ENCODE results near the gene MIPOL1. TPM values are rescaled to one million over a fixed set of nuclear protein-coding genes. Genes with fewer than 3 reads are reported as not detected.

The MIPOL1 gene
- total and polyA plus RNA-seq, 2 of the 4 experiments (the other 2 are of a cell fraction), result 2.7 to 5.9 TPM

DNA sequence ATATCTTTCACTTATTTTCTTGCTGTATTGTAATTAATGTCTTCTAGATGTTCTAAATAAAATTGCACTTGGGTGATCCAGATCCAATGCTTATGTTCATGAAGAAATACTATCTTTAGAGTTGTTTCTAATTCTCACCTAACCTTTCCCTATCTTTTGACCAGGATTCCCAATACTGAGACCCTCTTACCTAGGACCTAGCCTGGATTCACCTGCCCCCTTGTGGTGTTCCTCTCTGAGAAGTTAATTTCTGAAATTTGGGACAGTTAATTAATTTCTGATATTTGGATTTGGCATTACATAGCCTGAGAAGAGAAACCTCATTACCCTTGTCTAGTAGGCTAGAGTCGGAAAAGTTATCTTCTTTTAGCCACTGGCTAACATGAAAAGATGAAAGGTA is 367.8 kb downstream of the MIPOL1 start:
- BruUV-seq (replicated peaks), result no TSS peak

More for the DNA sequence above, 367.8 kb downstream of the MIPOL1 start:
- H3K79me1 ChIP-seq (ENCODE audit: low read depth in 1 of 2, low read length in 2 of 2), result no peaks in the 10 kb centered on the region
- no peak overlapping the region for H2AFZ ChIP-seq (replicated peaks; ENCODE audit: low read length, poor library complexity)
- no peak overlapping the region for H3K18ac ChIP-seq (ENCODE audit: low read depth, low read length)
- WGBS, 2 experiments (ENCODE audit: extremely low coverage in 2 of 2, insufficient read length in 1 of 2), result no CpG with 5 or more reads among the region's 1 CpG
- ATAC-seq (ENCODE audit: low read depth) (no peak), DNase-seq (no peak)
- H2BK15ac ChIP-seq (ENCODE audit: low read depth, low read length), result no peak overlapping the region
- no peak overlapping the region for H3K27ac ChIP-seq (ENCODE audit: insufficient read depth, low read length)
- H3K4me1 ChIP-seq (ENCODE audit: control insufficient read depth, insufficient read depth, low read length), result no peaks in the 10 kb centered on the region
- H3K36me3 ChIP-seq (ENCODE audit: control insufficient read depth, insufficient read depth, low read length), result no peaks in the 10 kb centered on the region
- no peak overlapping the region for H3K4me2 ChIP-seq (ENCODE audit: low read depth, low read length)
- no peaks in the 10 kb centered on the region for H3K27me3 ChIP-seq (ENCODE audit: control insufficient read depth, insufficient read depth, low read length)
- no peak overlapping the region for H3K23ac ChIP-seq (ENCODE audit: low read depth, low read length)
- no peak overlapping the region for H2BK5ac ChIP-seq (ENCODE audit: low read depth, low read length, poor library complexity, severe bottlenecking)
- no peak overlapping the region for H4K5ac ChIP-seq (ENCODE audit: low read depth, low read length)
- H3K9ac ChIP-seq (ENCODE audit: low read depth, low read length), result no peak overlapping the region
- dilution Hi-C loops (cut with HindIII; ENCODE audit: low sequenced_read_pairs, unreplicated experiment) (no loop called here), in situ Hi-C loops (cut with MboI; ENCODE audit: low sequenced_read_pairs) (no loop called here), intact Hi-C loops (cut with micrococcal nuclease) (no loop called here)
- ChIA-PET POLR2A (ENCODE audit: unreplicated experiment) (no interaction called here), CTCF (no interaction called here)
- no peaks in the 10 kb centered on the region for H4K20me1 ChIP-seq (ENCODE audit: insufficient read depth, low read length)
- no peak for TF ChIP-seq POLR2A (IDR thresholded peaks at IDR 0.05; ENCODE audit: low read depth, low read length)
- TF ChIP-seq, protein P1, sequence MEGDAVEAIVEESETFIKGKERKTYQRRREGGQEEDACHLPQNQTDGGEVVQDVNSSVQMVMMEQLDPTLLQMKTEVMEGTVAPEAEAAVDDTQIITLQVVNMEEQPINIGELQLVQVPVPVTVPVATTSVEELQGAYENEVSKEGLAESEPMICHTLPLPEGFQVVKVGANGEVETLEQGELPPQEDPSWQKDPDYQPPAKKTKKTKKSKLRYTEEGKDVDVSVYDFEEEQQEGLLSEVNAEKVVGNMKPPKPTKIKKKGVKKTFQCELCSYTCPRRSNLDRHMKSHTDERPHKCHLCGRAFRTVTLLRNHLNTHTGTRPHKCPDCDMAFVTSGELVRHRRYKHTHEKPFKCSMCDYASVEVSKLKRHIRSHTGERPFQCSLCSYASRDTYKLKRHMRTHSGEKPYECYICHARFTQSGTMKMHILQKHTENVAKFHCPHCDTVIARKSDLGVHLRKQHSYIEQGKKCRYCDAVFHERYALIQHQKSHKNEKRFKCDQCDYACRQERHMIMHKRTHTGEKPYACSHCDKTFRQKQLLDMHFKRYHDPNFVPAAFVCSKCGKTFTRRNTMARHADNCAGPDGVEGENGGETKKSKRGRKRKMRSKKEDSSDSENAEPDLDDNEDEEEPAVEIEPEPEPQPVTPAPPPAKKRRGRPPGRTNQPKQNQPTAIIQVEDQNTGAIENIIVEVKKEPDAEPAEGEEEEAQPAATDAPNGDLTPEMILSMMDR (conservative IDR thresholded peaks at IDR 0.05; ENCODE audit: low read depth, low read length), result peak; percentile 16; the same call in 1 of the 2 replicates
- no peak overlapping the region for H2BK120ac ChIP-seq (ENCODE audit: low read depth, low read length)
- H3K9me3 ChIP-seq (ENCODE audit: control insufficient read depth, insufficient read depth, low read length), result no peaks in the 10 kb centered on the region
- H3K56ac ChIP-seq (ENCODE audit: extremely low read depth, insufficient read depth, low read length), result no peak overlapping the region
- H2BK20ac ChIP-seq (ENCODE audit: low read depth, low read length), result no peak overlapping the region
- no peak overlapping the region for H3K4ac ChIP-seq (ENCODE audit: low read depth, low read length)
- no peak overlapping the region for H3K4me3 ChIP-seq (ENCODE audit: insufficient read depth, low read depth, low read length)
- no peak overlapping the region for H2AK5ac ChIP-seq (ENCODE audit: low read depth, low read length)
- H2AK9ac ChIP-seq (replicated peaks; ENCODE audit: low read depth, low read length, poor library complexity), result no peak overlapping the region
- no peak overlapping the region for H4K8ac ChIP-seq (ENCODE audit: low read depth in 2 of 2, low read length in 2 of 2)
- H3K9me1 ChIP-seq (ENCODE audit: insufficient read depth, low read length), result no peaks in the 10 kb centered on the region
- no peak overlapping the region for H4K91ac ChIP-seq (ENCODE audit: insufficient read depth, low read depth, low read length)
- no peak overlapping the region for H3K14ac ChIP-seq (replicated peaks; ENCODE audit: low read depth, low read length)
